ENCODE measurements around the gene NR6A1. TPM values are rescaled to one million over a fixed set of nuclear protein-coding genes. Genes with fewer than 3 reads are reported as not detected.

NR6A1 gene
- total and polyA plus RNA-seq, 2 of the 8 experiments (the other 6 are each of a cell fraction or from before 2014, with no cell fraction given): 93.2 to 237 TPM

GRCh38 chr9:124696101-124696500 lies 75.0 kb downstream of the NR6A1 start (continued):
- no peak for TF ChIP-seq BCL11A (IDR thresholded peaks at IDR 0.05; ENCODE audit: low read depth in 2 of 2, low read length in 2 of 2)
- TF ChIP-seq POLR2A (IDR thresholded peaks at IDR 0.05; ENCODE audit: control extremely low read depth in 1 of 2, low read depth in 2 of 2, low read length in 2 of 2): no peak
- TF ChIP-seq CREB1 (IDR thresholded peaks at IDR 0.05): no peak

Measured in H1 (cell line).